LNCAP (cell line): ENCODE results near the gene SOCS1.

Source experiments
- TF ChIP-seq, protein P1 (sequence below): fragments of 450-650 bp; IDR thresholded peaks from 2 replicates; pipeline ENCODE4 v1.5.1; 2017; ENCODE audit warnings: mild to moderate bottlenecking

Gene SOCS1

GRCh38 chr16:11277607-11278337 is 21.8 kb upstream of the SOCS1 start:
- TF ChIP-seq, protein P1, sequence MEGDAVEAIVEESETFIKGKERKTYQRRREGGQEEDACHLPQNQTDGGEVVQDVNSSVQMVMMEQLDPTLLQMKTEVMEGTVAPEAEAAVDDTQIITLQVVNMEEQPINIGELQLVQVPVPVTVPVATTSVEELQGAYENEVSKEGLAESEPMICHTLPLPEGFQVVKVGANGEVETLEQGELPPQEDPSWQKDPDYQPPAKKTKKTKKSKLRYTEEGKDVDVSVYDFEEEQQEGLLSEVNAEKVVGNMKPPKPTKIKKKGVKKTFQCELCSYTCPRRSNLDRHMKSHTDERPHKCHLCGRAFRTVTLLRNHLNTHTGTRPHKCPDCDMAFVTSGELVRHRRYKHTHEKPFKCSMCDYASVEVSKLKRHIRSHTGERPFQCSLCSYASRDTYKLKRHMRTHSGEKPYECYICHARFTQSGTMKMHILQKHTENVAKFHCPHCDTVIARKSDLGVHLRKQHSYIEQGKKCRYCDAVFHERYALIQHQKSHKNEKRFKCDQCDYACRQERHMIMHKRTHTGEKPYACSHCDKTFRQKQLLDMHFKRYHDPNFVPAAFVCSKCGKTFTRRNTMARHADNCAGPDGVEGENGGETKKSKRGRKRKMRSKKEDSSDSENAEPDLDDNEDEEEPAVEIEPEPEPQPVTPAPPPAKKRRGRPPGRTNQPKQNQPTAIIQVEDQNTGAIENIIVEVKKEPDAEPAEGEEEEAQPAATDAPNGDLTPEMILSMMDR = no peak

DNA sequence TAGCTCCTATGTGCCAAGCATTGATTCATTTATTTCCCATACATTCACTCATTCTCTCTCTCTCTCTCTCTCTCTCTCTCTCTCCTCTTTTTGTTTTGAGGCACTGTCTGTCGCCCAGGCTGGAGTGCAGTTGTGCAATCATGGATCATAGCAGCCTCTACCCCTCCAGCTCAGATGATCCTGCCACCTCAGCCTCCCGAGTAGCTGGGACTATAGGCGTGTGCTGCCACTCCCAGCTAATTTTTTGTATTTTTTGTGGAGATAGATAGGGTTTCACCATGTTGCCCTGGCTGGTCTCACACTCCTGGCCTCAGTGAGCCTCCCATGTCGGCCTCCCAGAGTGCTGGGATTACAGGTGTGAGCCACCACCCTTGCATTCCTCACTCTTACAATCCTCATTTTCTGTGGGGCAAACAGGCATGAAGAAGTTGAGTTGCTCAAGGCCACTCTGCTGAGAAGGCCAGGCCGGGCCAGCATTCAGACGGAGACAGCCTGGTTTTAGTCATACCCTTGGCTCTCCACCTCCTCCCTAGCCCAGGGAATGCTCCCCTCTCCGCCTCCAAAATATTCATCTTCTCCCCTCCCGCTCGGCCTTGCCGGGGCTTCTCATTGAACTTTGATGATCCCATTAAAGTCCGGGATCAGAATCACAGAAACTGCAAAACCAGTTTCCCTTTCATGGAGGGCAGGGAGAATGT is 21.0 kb upstream of the SOCS1 start:
- TF ChIP-seq, protein P1 = no peak

- TF ChIP-seq, protein P1 = no peak
Measured at GRCh38 chr16:11276143-11276895, 20.3 kb upstream of the SOCS1 start, which contains the start of gene PRM2. PRM2 (minus strand) TSS chr16:11276480; CDS start chr16:11276370, 110 bp downstream.

- TF ChIP-seq, protein P1 = no peak
Measured at GRCh38 chr16:11274964-11275363, 19.0 kb upstream of the SOCS1 start.

DNA sequence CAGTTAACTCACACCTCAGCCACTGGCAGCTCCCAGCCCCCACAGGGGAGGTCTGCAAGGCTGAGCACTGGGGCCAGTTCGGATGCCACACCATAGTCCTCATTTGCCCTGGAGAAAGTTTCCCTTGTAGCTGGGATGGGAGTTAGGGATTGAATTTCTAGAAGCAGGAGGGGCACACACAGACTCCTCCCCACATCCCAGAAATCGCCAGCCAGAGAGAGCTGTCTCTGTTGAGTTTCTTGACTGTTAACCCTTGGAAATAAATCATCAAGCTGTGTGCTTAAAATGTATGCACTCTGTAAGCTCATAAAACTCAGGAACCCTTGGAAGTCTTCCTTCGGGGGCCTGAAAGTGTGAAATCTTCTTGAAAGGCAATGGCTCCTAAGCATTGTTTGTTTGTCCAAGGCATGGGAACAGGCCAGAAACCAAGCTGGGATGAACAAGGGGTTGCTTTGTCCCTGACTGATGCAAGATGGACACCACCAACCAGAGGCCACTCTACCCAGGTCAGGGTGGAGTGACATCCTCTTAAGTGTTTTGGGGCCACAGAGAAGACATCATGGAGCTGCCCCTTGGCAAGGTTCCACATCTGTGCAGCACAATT is 17.8 kb upstream of the SOCS1 start:
- TF ChIP-seq, protein P1 = no peak

DNA sequence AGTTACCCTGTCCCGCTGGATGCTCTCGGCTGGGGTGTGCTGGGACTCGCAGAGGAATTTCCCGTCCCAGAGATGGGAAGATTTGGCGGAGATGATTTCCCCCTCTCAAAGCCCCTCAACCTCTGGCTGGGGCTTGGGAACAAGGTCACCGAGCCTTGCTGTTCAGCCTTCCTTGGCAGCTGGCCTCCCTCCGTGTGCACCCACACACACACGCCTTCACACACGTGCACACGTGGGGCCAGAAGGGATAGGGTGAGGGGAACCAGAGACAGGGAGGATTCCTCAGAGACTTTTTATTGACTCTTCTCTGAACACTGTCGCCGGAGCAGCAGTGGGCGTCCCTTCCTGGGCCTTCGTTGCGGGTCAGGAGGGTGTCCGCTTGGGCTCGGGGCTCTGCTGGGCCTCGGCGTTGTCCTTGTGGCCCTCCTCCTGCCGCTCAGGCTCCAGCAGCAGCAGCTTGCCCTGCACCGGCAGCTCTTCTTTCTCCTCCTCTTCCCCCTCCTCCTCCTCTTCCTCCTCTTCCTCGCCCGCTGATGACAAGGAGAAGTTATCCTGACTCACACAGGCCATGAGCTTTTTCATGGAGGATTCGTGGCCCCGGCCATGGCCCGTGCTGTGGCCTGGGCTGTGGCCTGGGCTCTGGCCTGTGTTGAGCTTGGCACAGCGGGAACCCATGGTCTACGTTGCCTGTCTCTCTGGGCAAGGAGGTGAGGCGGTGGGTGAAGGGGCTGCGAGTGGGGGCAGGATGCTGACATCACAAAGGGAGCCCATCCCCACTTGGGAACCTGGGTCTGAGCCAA is 17.1 kb upstream of the SOCS1 start, which contains the start of gene PRM3:
Gene PRM3 (minus strand): TSS at position 709 of the 800 bp plus-strand sequence. CDS start 34 bp downstream, at position 675.
- TF ChIP-seq, protein P1 = no peak
